22Rv1 (cell line): Measurements from ENCODE around the gene TTC16.

Experiments used
- H3K27ac ChIP-seq: fragments of 450-650 bp; 2 replicates; pipeline ENCODE4 v1.5.1; 2017
- CTCF ChIP-seq: fragments of 450-650 bp; IDR thresholded peaks from 2 replicates; pipeline ENCODE4 v1.5.1; 2017; ENCODE audit warnings: mild to moderate bottlenecking
- ZFX ChIP-seq: fragments of 450-650 bp; IDR thresholded peaks from 2 replicates; pipeline ENCODE4 v1.6.1; 2017; ENCODE audit warnings: antibody characterized with exemption, borderline replicate concordance

Gene TTC16

GRCh38 chr9:127729522-127730256, 13.8 kb downstream of the TTC16 start:
- H3K27ac ChIP-seq, result no peak overlapping the region
- TF ChIP-seq CTCF (no peak), ZFX (no peak)

- no peak for TF ChIP-seq CTCF
- no peak overlapping the region for H3K27ac ChIP-seq
These were observed 14.4 kb downstream of the TTC16 start for GRCh38 chr9:127730262-127730661.

- TF ChIP-seq ZFX (no peak), CTCF (no peak)
- H3K27ac ChIP-seq, result no peak overlapping the region
These were observed 15.0 kb downstream of the TTC16 start for GRCh38 chr9:127730799-127731410.

GRCh38 chr9:127731938-127732337, 16.1 kb downstream of the TTC16 start:
- no peak for TF ChIP-seq CTCF
- no peak for TF ChIP-seq ZFX
- H3K27ac ChIP-seq, result no peak overlapping the region

GRCh38 chr9:127732444-127732843, 16.6 kb downstream of the TTC16 start:
- H3K27ac ChIP-seq, result no peak overlapping the region
- TF ChIP-seq ZFX (no peak), CTCF (no peak)

GRCh38 chr9:127733614-127734013, 17.7 kb downstream of the TTC16 start:
- H3K27ac ChIP-seq, result no peak overlapping the region
- TF ChIP-seq CTCF (no peak), ZFX (no peak)

- no peak for TF ChIP-seq ZFX
- no peak; the same call in none of the 2 replicates for TF ChIP-seq CTCF
- peak overlapping the region; percentile 89 for H3K27ac ChIP-seq
These were observed 18.4 kb downstream of the TTC16 start for GRCh38 chr9:127734247-127734746.
